Fibroblast of lung (primary cell): ENCODE measurements around the gene EBNA1BP2.

Experiments
- EZH2 ChIP-seq: IDR thresholded peaks from 2 replicates; pipeline ENCODE4 v1.5.1; 2012; ENCODE audit warnings: low read length, control low read depth, mild to moderate bottlenecking; ENCODE audit errors: missing control alignments
- TF ChIP-seq, protein P1 (sequence below), 2 donors: IDR thresholded peaks in 1 of 2; conservative IDR thresholded peaks in 1 of 2; 1 replicate in 1 of 2; 2 replicates in 1 of 2; pipeline ENCODE4 v1.5.1; 2011 to 2012; ENCODE audit warnings: low read length in 2 of 2, control low read depth in 1 of 2, inconsistent platforms in 1 of 2, low read depth in 1 of 2, mild to moderate bottlenecking in 1 of 2

DNA sequence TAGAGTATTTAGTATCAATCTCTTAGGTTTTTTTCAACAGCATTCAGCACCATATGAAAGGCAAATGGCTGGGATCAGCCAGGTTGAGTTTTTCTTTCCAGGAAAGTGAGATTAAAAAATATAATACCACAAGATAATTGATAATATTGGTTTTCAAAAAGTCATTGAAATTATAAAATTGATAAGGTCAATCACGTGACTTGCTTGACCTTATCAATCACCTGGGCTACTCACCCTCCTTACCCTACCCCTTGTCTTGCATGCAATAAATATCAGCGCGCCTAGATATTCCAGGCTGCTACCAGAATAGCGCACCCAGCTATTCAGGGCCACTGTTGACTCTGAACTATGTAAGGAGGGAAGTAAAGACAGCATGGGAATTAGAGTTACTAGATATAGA lies 31.5 kb downstream of the EBNA1BP2 start:
- TF ChIP-seq, protein P1, sequence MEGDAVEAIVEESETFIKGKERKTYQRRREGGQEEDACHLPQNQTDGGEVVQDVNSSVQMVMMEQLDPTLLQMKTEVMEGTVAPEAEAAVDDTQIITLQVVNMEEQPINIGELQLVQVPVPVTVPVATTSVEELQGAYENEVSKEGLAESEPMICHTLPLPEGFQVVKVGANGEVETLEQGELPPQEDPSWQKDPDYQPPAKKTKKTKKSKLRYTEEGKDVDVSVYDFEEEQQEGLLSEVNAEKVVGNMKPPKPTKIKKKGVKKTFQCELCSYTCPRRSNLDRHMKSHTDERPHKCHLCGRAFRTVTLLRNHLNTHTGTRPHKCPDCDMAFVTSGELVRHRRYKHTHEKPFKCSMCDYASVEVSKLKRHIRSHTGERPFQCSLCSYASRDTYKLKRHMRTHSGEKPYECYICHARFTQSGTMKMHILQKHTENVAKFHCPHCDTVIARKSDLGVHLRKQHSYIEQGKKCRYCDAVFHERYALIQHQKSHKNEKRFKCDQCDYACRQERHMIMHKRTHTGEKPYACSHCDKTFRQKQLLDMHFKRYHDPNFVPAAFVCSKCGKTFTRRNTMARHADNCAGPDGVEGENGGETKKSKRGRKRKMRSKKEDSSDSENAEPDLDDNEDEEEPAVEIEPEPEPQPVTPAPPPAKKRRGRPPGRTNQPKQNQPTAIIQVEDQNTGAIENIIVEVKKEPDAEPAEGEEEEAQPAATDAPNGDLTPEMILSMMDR (conservative IDR thresholded peaks at IDR 0.05 in 1 of 2, IDR thresholded peaks at IDR 0.05 in 1 of 2; ENCODE audit: low read depth in 1 of 2, low read length in 2 of 2), result no peak
- TF ChIP-seq EZH2, result no peak
